Retinal pigment epithelial cell (primary cell): ENCODE data around the gene TRIM46.

Experiments
- DNase-seq: peaks from one replicate; pipeline ENCODE4 v3.0.0-alpha.2; 2010; ENCODE audit warnings: low read depth
- H3K4me3 ChIP-seq: 2 replicates; pipeline ENCODE4 v1.5.1; 2011; ENCODE audit warnings: mild to moderate bottlenecking, low read length, control low read depth, moderate library complexity
- TF ChIP-seq, protein P1 (sequence below): conservative IDR thresholded peaks from 2 replicates; pipeline ENCODE4 v1.5.1; 2011; ENCODE audit warnings: low read depth, low read length, control low read depth, inconsistent platforms

TRIM46 gene

DNA sequence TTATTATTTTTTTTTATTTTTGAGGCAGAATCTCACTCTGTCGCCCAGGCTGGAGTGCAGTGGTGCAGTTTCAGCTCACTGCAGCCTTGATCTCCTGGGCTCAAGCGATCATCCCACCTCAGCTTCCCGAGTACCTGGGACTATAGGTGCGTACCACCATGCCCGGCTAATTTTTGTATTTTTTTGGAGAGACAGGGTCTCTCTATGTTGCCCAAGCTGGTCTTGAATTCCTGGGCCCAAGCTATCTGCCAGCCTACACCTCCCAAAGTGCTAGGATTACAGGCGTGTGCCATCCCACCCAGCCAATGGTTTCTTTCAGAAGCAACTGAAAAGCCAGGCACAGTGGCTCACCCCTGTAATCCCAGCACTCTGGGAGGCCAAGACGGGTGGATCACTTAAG, 2.8 kb upstream of the TRIM46 start:
- TF ChIP-seq, protein P1, sequence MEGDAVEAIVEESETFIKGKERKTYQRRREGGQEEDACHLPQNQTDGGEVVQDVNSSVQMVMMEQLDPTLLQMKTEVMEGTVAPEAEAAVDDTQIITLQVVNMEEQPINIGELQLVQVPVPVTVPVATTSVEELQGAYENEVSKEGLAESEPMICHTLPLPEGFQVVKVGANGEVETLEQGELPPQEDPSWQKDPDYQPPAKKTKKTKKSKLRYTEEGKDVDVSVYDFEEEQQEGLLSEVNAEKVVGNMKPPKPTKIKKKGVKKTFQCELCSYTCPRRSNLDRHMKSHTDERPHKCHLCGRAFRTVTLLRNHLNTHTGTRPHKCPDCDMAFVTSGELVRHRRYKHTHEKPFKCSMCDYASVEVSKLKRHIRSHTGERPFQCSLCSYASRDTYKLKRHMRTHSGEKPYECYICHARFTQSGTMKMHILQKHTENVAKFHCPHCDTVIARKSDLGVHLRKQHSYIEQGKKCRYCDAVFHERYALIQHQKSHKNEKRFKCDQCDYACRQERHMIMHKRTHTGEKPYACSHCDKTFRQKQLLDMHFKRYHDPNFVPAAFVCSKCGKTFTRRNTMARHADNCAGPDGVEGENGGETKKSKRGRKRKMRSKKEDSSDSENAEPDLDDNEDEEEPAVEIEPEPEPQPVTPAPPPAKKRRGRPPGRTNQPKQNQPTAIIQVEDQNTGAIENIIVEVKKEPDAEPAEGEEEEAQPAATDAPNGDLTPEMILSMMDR: no peak
- H3K4me3 ChIP-seq: no peak overlapping the region
- DNase-seq: no peak

DNA sequence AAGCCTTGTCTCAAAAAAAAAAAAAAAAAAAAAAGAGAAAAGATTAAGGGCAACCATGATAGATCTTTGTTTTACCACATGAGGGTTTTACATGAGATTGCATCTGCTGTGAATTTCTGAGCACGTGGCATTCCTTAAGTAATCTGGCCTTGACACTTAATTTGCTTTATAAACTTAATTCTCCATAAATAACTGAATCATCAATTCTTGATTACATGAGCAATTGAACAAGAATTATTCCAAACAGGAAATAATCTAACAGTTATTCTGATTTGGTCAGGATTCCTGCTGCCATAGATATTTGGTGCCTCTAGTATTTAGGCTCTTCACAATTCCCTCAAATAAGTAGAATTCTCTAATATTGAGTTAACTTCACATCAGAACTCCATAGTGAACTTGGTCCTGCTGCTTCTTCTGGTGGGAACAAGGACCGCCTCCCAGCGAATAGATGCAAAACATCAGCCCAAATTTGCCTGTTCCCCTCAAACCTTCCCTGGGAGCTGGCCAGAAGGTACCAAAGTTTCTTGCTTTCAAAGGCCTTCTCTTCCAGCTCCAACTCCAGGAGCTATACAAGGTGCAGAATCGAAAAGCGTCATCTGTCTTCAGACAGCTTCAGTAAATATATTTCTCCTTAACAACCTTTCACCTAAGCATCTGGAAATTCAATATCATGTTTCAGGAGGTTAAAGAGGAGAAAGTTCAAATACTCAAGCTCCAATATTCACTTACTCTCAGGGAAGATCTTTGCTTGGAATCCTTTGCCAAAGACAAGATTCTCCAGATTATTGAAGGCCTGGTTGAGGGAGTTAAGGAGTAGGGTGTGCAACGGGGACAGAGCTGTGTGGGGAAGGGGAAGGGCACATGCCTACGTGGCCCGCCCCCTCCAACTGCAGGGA, 1.6 kb upstream of the TRIM46 start:
- H3K4me3 ChIP-seq: peak overlapping the region; percentile 96
- TF ChIP-seq, protein P1: no peak
- no peak for DNase-seq

DNA sequence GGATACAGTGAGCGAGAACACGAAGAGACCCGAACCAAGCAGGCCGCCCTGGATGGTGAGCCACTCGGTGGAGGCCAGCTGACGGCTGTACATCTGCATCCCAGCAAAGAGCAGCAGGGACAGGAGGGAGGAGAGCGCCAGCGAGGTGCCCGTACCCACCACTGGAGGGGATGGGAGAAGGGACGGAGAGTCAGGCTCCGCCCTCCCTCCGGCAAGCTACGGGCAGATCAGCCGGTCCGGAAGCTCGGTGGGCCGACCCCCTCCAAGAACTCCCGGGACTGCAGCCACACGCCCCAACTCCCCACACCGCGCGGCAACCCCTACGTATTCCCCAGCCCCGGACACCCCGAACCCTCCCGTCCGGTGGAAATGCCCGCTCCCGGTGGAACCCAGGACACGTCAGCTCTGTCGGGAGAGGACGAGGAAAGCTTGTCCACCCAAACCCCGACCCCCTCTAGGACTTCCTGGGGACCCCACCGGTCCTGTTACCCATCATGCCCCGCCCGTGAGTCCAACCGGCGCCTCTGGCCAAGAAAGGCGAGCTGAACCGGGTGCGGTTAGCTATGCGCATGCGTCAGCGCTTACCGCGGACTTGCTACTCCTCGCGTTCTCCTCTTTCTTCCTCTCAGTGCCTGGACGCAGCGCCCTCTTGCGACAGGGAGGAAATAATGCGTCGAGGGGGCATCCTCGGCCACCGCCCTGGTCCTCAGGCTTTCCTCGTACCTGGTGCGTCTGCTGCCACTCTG, 744 bp upstream of the TRIM46 start, which contains the start of gene KRTCAP2:
Gene KRTCAP2 (minus strand): TSS at position 573 of the 746 bp plus-strand sequence. CDS start 80 bp downstream, at position 493.
- TF ChIP-seq, protein P1: peak; percentile 94
- peak within 1 kb of the TSS; percentile 96 for H3K4me3 ChIP-seq
- DNase-seq: peak; percentile 75

DNA sequence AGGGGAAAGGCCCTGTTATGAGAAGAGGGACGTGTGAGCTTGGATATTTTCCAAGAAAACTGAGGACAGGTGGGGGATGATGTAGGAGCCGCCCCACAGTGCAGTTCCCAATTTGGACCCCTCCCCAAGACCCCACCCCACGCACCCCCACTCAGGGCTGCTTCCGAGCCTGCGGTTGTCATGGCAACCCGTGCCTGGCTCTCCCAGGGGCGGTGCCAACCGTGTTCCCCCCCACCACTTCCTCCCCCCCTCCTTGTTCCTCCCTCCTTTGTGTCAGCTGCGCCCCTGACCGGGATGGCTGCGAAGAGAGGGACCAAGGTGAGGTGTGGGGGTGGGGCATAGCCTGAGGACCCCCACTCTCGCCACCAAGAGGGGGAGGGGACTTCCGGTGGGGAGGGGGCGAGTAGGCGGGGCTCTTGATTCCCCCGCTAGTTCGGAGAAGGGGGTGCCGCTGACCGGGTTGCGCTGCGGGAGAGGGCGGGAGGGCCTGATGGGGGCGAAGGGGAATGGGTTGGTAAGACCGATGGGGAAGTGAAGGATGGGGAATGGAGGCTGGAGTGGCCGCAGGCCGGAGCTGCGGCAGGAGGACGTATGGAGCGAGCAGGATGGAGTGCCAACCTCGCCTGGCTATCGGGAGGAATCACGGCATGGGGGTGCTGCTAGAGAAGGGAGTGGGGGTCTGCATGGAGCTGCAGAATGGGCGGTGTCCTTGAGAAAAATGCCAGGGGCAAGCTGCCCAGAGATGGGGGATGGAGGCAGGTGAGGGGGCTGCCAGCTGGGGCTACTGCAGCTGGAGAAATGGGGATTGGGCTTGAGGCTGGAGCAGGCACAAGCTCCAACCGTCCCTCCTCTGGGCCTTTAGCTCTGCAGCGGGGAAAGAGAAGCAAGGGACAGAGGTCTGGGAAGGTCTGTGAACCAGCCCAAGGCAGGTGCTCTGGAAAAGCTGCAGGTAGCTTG, 953 bp downstream of the TRIM46 start:
- TF ChIP-seq, protein P1: no peak
- DNase-seq: no peak

DNA sequence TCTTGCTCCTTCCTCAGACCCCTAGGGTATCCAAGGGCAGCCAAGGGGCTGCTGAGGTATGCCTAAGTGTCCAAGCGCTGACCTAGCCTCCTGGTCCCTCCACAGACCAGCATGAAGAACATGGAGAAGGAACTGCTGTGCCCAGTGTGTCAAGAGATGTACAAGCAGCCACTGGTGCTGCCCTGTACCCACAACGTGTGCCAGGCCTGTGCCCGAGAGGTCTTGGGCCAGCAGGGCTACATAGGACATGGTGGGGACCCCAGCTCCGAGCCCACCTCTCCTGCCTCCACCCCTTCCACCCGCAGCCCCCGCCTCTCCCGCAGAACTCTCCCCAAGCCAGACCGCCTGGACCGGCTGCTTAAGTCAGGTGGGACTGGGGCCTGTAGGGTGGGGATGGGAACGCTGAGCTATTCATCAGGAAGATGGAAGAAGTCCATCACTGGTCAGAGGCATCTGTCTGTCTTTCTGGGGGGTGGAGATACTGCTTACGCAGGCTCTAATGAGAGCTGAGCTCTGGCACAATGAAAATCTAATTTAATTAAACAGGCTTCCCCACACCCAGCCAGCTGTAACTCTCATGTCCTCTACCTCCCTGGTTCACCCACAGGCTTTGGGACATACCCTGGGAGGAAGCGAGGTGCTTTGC, 1.8 kb downstream of the TRIM46 start:
- no peak for DNase-seq
- TF ChIP-seq, protein P1: no peak
- peak overlapping the region; percentile 96 for H3K4me3 ChIP-seq

More for the DNA sequence above, 953 bp downstream of the TRIM46 start:
- peak overlapping the region; percentile 96 for H3K4me3 ChIP-seq

DNA sequence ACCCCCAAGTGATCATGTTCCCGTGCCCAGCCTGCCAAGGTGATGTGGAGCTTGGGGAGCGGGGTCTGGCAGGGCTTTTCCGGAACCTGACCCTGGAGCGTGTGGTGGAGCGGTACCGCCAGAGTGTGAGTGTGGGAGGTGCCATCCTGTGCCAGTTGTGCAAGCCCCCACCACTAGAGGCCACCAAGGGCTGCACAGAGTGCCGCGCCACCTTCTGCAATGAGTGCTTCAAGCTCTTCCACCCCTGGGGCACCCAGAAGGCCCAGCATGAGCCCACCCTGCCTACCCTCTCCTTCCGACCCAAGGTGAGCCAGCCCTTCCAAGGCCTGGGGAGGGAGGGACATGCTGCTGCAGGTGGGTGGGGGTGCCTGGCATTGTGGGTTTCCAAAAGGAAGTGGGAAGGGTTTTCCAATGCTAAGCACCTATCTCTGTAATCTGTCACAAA, 2.3 kb downstream of the TRIM46 start:
- DNase-seq: no peak
- no peak overlapping the region for H3K4me3 ChIP-seq
- TF ChIP-seq, protein P1: peak; percentile 1
